ENCODE measurements around the gene RTN3.

DNA sequence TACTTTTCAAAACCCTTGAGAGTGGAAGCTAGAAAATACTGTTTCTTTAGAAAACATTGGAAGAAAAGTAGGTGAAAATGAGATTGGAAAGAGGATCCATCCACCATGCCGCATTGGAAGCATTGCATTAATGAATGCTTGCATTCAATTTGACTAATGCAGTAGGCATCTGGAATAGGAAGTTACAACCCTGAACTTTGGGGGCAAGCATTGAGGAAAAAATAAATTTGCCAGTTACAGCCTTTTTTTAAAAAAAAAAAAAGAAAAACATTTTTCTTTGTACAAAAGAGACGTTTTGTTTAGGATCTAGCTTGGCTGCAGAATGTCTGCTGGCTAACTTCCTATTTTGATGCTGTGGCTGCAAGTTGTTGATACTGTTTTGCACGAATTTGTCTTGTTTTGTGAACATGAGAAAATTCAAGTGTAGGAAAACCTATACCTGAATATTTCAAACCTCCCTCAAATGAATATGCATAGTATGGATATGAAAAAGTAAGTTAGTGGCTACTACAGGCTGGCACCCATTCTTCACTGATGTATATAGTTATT is 28.1 kb downstream of the RTN3 start:
- TF ChIP-seq, protein P1, sequence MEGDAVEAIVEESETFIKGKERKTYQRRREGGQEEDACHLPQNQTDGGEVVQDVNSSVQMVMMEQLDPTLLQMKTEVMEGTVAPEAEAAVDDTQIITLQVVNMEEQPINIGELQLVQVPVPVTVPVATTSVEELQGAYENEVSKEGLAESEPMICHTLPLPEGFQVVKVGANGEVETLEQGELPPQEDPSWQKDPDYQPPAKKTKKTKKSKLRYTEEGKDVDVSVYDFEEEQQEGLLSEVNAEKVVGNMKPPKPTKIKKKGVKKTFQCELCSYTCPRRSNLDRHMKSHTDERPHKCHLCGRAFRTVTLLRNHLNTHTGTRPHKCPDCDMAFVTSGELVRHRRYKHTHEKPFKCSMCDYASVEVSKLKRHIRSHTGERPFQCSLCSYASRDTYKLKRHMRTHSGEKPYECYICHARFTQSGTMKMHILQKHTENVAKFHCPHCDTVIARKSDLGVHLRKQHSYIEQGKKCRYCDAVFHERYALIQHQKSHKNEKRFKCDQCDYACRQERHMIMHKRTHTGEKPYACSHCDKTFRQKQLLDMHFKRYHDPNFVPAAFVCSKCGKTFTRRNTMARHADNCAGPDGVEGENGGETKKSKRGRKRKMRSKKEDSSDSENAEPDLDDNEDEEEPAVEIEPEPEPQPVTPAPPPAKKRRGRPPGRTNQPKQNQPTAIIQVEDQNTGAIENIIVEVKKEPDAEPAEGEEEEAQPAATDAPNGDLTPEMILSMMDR (IDR thresholded peaks at IDR 0.05), result no peak
- TF ChIP-seq POLR2A (IDR thresholded peaks at IDR 0.05), result no peak
